ENCODE results near the gene FADS6.

The FADS6 gene

GRCh38 chr17:74892974-74893911, at the start of gene FADS6:
FADS6 (minus strand) TSS chr17:74893633; CDS start chr17:74893595, 38 bp downstream.
- no peak for FAIRE-seq

DNA sequence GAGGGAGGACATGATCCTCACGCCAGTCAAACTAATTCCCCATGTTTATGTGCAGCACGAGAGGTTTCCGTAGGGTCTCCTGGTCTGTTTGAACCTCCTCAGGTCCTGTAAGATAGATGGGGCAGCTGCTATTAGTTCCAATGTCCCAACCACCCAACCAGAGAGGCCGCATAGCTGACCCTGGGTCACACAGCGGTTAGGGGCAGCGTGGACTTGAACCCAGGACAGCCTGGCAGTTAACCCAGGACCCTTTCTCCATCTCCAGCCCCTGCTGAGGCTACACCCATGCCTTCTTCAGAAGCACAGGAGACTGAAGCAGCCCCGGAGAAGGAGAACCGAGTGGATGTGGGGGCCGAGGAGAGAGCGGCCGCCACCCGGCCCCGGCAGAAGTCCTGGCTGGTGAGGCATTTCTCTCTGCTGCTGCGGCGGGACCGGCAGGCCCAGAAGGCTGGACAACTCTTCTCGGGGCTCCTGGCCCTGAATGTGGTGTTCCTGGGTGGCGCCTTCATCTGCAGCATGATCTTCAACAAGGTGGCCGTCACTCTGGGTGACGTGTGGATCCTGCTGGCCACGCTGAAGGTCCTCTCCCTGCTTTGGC, 47.8 kb upstream of the FADS6 start:
- no peak for FAIRE-seq

DNA sequence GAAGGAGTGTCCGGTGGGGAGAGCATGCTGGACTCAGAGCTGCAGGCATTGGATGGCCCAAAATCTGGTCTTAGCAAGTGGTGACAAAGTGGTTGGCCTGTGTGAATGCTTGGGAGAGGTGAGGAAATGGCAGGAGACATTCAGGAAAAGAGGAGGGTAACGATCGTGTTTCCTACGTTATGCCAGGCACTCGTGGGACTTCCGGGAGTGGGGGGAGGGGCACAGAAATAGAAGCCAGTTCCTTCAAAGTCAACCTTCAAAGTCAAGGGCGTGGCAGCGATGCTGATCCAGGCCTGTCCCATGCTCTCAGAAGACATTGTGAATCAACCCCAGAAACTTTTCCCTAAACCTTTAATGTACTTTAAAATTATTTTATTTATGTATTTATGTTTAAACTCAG, 46.1 kb upstream of the FADS6 start:
- FAIRE-seq, result no peak

DNA sequence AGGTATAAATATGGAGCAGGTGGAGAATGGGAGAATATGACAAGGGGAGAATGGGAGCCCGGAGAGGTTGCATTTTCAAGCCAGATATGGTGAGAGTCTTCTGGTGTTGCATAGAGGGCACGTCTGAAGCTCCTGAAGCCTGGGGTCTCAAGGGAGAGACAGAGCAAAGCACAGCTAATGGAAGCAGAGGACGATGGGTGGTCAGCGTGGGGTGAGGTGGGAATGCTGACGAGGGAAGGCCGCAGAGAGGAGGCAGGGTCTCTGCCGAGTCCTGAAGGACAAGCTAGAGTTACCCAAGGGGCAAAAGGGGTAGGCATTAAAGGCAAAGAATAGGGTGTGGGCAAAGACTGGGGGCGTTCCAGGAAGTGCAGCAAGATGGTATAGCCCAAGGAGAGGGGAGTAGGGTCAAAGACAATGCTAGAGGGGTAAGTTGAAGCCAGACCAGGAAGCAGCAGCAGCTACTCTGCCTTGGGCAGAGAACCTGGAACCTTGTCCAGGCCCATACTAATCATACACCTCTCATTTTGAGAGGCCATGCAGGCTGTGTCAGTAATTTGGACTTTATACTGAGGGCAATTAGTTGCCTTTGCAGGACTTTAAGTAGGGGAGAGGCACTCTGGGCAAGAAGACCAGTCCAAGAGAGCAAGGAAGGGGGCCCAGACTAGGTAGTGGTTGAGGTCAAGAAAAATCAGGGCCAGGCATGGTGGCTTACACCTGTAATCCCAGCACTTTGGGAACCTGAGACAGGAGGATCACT, 44.9 kb upstream of the FADS6 start:
- FAIRE-seq, result no peak

GRCh38 chr17:74937064-74938051, 43.9 kb upstream of the FADS6 start:
- FAIRE-seq, result no peak

DNA sequence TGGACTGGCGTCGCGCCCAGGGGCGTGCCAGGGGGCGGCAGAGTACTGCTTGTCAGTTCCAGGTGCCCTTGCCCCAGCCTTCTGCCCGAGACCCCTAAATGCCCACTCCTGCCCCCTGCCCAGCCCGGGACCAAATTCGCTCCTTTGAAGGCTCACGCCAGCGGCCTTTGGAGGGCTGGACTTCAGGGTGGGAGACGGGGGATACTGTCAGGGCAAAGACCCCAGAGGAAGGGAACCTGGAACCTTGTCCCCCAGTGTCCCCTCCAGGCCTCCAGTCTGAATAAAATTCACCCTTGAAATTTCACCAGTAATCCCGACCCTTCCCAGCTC, 43.0 kb upstream of the FADS6 start:
- no peak for FAIRE-seq

DNA sequence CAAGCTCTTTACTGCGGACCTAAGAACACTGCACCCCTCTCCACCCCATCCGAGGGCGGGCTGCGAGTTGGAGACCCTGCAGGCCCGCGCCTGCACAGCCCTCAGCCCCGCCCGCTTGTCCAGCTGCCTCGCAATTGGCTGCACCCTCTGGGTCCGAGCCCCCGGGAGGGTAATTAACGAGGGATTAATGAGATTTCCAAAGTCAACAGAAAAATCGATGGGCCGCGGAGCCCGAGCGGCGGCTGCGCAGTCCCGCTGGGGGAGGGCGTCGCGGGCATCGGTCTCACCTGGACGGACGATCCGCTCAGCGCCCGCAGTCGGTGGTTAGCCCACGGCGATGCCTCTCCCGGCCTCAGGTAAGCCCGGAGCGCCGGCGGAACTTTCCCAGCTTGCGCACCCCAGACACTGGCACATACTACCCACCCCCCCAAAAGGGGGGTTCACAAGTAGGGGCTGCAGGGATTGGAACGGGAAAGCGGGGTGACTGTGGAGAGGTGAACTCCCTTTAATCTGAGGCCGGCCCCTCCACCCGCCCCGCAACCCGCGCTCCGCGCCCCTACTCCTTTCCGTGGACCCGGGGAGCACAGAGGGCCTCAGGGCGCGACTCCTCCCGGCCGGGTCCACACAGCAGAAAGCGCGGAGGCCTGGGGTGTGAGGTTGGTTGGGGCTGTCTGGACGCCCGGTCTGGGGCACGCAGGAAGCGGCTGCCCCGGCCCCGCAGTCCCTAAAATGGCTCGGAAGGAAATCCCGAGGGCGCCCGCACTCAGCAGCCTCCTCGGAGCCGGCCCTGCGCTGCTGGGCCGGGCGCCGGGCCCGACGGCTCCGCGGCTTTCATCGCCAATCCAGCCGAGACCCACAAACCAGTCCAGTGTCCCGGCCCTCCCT, 42.4 kb upstream of the FADS6 start, which contains the start of gene OTOP3:
Gene OTOP3 (plus strand): TSS at position 314 of the 885 bp plus-strand sequence. CDS start 24 bp downstream, at position 338.
- no peak for FAIRE-seq

GRCh38 chr17:74935048-74935447, 41.6 kb upstream of the FADS6 start:
- FAIRE-seq, result no peak

DNA sequence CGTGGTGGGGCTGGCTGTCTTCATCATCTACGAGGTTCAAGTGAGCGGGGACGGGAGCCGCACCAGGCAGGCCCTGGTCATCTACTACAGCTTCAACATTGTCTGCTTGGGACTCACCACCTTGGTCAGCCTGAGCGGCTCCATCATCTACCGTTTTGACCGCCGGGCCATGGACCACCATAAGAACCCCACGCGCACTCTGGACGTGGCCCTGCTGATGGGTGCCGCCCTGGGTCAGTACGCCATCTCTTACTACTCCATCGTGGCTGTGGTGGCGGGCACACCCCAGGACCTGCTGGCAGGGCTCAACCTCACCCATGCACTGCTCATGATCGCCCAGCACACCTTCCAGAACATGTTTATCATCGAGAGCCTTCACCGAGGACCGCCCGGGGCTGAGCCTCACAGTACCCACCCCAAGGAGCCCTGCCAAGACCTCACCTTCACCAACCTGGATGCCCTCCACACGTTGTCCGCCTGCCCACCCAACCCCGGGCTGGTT, 37.2 kb upstream of the FADS6 start:
- no peak for FAIRE-seq

DNA sequence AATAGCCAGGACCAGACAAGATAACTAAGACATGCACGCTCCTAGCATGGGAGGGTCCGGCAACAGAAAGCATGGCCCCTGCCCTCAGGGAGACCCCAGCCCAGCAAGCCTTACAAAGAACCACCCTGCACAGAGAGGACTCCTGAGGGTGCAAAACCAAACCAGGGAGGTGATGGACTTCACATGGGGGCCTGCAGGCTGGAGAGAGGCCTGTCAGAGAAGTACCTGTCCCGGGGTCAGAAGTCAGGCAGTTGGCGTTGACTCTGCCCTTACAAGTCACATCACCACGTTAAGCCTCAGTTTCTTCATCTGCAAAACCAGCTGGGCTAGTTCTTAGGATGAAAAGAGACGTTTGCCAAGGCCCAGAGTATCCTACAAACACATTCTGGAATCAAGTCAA, 35.4 kb upstream of the FADS6 start:
- FAIRE-seq, result no peak

GRCh38 chr17:74925242-74925641, 31.8 kb upstream of the FADS6 start:
- no peak for FAIRE-seq

DNA sequence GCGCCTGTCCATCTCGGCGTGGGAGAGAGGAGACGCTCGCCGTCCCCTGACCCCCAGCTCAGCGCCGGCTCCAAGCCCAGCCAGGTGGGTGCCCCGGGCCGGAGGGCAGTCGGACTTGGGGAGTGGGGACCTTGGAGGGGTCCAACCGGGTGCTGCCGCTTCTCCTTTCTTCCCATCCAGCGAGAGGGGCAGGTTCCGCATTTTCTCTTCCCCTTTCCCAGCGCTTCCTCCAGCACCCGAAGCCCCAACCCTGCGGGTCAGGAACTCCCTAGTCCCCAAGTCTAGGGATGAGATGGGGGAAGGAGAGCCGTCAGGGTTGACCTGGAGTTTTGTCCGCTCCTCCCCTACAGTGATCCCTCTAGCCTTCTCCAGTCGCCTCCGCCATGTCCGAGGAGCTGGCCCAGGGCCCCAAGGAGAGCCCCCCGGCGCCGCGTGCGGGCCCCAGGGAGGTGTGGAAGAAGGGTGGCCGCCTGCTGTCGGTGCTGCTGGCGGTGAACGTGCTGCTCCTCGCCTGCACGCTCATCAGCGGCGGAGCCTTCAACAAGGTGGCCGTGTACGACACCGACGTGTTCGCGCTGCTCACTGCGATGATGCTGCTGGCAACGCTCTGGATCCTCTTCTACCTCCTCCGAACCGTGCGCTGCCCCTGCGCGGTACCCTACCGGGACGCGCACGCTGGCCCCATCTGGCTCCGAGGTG, 31.0 kb upstream of the FADS6 start, which contains the start of gene OTOP2:
Gene OTOP2 (plus strand): TSS at position 24 of the 699 bp plus-strand sequence. CDS start 360 bp downstream, at position 384.
- FAIRE-seq, result no peak

DNA sequence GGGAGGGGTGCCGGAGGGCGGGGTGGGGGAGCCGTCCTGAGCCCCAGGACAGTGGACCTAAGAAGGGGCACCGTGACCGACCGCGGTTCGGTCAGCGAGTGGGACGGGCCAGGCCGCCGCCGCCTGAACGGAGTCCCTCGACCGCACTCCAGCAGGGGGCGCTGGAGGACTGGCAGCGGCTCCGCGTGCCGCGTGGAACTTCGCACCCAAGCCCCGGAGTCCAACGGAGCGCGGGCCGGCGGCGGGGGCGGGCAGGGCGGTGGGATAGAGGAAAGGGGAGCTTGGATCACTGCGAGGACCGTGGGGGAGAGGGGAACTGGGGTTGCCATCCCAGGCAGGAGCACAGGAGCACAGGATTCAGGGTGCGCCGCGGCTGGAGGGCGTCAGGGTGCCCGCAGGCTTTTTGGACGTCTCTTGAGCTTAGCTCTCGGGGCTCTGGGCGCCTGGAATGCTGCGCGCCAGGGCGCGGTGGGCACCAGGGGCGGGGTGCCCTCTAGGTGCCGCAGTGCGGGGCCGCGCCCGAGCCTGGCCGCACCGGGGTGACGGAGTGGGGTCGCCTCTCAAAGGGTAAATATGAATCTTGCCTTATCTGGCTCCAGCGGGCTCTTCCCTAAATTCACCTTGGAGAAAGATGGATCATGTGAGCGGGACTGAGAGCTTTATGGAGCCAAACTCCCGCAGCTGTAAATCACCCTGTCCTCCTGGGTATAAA, 30.3 kb upstream of the FADS6 start:
- no peak for FAIRE-seq

DNA sequence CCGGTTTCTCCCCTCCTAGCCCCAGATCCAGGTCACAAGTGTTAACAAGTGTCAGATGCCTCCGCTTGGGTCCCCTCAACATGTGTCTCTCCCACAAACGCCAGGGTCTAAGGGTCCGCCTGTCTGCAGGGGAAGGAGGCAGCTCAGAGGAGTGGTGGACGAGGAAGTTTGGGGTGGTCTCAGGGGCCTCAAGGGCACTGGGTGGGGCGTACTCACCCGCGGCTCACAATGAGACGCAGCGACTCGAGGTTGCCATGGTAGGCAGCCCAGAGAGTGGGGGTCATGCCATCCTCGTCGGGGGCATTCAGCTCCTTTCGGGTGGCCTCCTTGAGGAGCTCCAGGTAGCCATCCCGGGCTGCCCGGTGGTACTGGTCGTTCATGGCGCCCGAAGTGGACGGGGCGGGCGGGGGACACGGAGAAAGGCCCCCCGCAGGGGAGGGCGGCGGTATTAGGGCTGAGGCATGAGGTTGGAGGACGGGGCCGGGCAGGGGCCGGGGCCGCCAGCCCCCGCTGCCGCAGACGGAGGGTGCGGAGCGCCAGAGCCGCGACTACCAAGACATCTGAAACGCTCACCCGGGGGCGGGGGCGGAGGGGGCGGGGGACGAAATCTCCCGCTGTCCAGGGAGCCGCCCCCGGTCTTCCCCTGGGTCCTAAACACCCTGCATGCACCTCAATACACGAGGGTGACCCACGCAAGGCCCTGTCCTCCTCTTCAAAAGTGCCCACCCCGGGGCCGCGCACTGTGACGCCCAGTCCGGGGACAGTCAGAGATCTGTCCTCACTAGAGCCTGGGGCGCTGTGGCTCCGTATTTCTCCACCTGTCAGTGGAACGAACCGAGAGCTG, 29.5 kb upstream of the FADS6 start, which contains the start of gene USH1G:
Gene USH1G (minus strand): TSS at position 562 of the 844 bp plus-strand sequence. CDS start 182 bp downstream, at position 380.
- FAIRE-seq, result no peak

- no peak for FAIRE-seq
Observed at GRCh38 chr17:74922172-74922571, 28.7 kb upstream of the FADS6 start.

DNA sequence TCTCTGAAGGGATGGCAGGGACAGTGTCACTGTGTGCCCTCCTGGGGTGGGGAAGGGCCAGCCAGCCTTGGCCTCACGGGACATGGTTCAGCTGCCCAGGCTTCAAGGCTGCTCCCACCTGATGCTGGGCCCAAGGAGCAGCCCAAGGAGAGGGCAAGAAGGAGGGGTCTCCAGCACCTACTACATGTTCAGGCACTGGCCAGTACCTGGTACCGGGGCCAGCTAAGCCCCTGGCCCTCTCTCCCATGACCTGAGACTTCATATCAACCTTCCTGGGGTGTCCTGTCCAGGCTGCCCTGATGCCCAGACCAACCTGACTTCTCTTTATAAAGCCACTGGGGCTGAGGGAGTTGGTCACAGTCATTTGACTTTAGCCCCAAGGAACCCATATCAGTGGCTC, 28.3 kb upstream of the FADS6 start:
- no peak for FAIRE-seq

DNA sequence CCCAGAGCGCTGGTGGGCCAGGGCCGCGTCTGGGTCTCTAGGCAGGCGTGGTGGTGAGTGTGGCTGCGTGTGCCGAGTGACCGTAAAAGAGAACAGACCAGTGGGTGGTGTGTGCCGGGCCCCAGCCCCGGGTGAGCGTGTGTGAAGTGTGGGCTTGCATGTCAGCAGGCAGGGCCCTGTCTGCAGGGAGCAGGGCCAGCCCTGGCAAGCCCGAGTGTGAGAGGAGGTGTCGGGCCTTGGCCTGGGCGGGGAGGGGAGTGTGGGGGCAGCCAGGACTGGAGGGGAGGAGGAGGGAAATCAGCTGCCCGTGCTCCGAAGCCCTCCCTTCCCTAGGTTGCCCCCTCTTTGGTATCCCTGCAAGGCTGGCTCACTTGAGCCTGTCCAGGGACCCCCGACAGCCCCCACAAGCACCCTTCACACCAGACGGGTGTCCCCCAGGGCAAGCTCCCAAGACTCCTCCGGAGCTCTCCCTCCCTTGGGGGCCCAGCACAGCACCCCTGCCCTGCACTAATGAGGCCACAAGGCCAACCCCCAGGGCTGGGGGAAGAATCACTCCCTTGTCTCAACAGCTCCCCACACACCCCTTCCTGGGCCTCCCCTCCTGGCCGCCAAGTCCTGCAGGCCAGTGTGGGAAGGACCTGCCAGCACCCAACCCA, 27.7 kb upstream of the FADS6 start:
- no peak for FAIRE-seq

GRCh38 chr17:74920642-74921025, 27.2 kb upstream of the FADS6 start:
- FAIRE-seq, result no peak
